Panc1 (cell line): ENCODE results near the gene HGFAC. TPM values are rescaled to one million over a fixed set of nuclear protein-coding genes. Genes with fewer than 3 reads are reported as not detected.

Source experiments
- ATAC-seq: fragments of 200-7000 bp; cut with Tn5 transposase; 2 replicates; pipeline ENCODE4 v1.9.1; 2020; ENCODE audit warnings: mild to moderate bottlenecking, moderate library complexity
- BruUV-seq: library from RNA; stranded (reverse); fragments of 400-500 nt; replicated peaks from 2 replicates; lab custom pipeline; 2021; lab: Mats Ljungman, UMichigan
- CTCF ChIA-PET: fragments of 300-600 bp; sonication (Branson Sonifier 250); formaldehyde crosslinking; loops from one replicate; lab custom pipeline; 2022; ENCODE audit warnings: antibody characterized with exemption; lab: Charles Lee
- POLR2A ChIA-PET: fragments of 300-600 bp; sonication (Branson Sonifier 250); formaldehyde crosslinking; loops from one replicate; lab custom pipeline; 2022; ENCODE audit warnings: antibody characterized with exemption; lab: Charles Lee
- DNase-seq: peaks from one replicate; pipeline ENCODE4 v3.0.0-alpha.2; 2010; ENCODE audit warnings: low read depth, low spot score
- H3K27ac ChIP-seq: 2 replicates; pipeline ENCODE4 v1.5.1; 2011; ENCODE audit warnings: mild to moderate bottlenecking, low read length, inconsistent platforms
- H3K27me3 ChIP-seq: fragments of 200-500 bp; sonication (Bioruptor generic); 2 replicates; pipeline ENCODE4 v1.6.0; 2014; ENCODE audit warnings: low read length, inconsistent platforms; ENCODE audit not compliant: control insufficient read depth, insufficient read depth
- H3K36me3 ChIP-seq: fragments of 200-500 bp; sonication (Bioruptor generic); 2 replicates; pipeline ENCODE4 v1.5.1; 2014; ENCODE audit warnings: inconsistent platforms, mild to moderate bottlenecking, low read length, moderate library complexity; ENCODE audit not compliant: control insufficient read depth, insufficient read depth
- H3K4me1 ChIP-seq: 2 replicates; pipeline ENCODE4 v1.5.1; 2011; ENCODE audit warnings: inconsistent platforms, mild to moderate bottlenecking, low read length, moderate library complexity; ENCODE audit not compliant: control insufficient read depth, insufficient read depth
- H3K4me3 ChIP-seq, 2 experiments: 2 replicates each; pipeline ENCODE4 v1.5.1; 2011 to 2012; ENCODE audit warnings: low read depth in 2 of 2, low read length in 2 of 2, mild to moderate bottlenecking in 2 of 2, inconsistent platforms in 1 of 2, moderate library complexity in 1 of 2
- H3K9me3 ChIP-seq: fragments of 200-500 bp; sonication (Bioruptor generic); 2 replicates; pipeline ENCODE4 v1.5.1; 2014; ENCODE audit warnings: low read depth, mild to moderate bottlenecking, inconsistent platforms, low read length, moderate library complexity; ENCODE audit not compliant: control insufficient read depth, insufficient read depth
- CTCF ChIP-seq: fragments of 450-650 bp; IDR thresholded peaks from 2 replicates; pipeline ENCODE4 v1.5.1; 2017; ENCODE audit warnings: mild to moderate bottlenecking
- POLR2AphosphoS5 ChIP-seq: IDR thresholded peaks from 2 replicates; pipeline ENCODE4 v1.6.1; 2012; ENCODE audit warnings: mild to moderate bottlenecking, low read depth, low read length, moderate library complexity
- REST ChIP-seq, 2 experiments: IDR thresholded peaks; 2 replicates each; pipeline ENCODE4 v1.6.1; 2011 to 2012; ENCODE audit warnings: low read depth in 2 of 2, control low read depth in 1 of 2, low read length in 1 of 2, mild to moderate bottlenecking in 1 of 2, moderate library complexity in 1 of 2; ENCODE audit not compliant: insufficient read depth in 1 of 2
- SIN3A ChIP-seq: IDR thresholded peaks from 2 replicates; pipeline ENCODE4 v1.6.1; 2012; ENCODE audit warnings: low read depth, mild to moderate bottlenecking, low read length, moderate library complexity, borderline replicate concordance; ENCODE audit not compliant: insufficient read depth
- TCF7L2 ChIP-seq: IDR thresholded peaks from 2 replicates; pipeline ENCODE4 v1.6.1; 2011; ENCODE audit warnings: mild to moderate bottlenecking, low read depth, low read length, inconsistent platforms
- in situ Hi-C: cut with HindIII; loops from 2 replicates; pipeline ENCODE4 v1.10.0; 2016; ENCODE audit warnings: low sequenced_read_pairs, low pct_unique_long_range_greater_than_20kb
- intact Hi-C: fragments of 100-400 bp; cut with micrococcal nuclease; formaldehyde crosslinking; loops from one replicate; pipeline ENCODE4 v1.10.0; 2022; ENCODE audit not compliant: unreplicated experiment
- total RNA-seq: library from RNA; stranded (reverse); gene quantifications from one replicate; pipeline ENCODE4 v1.2.1, GENCODE V29; 2021; ENCODE audit not compliant: unreplicated experiment

HGFAC gene
- total RNA-seq, 1 experiment from 2014 or later = 0.59 TPM

- Histone ChIP-seq H3K27me3 (no peaks in the 10 kb centered on the region), H3K9me3 (no peaks in the 10 kb centered on the region), H3K27ac (no peak overlapping the region), H3K36me3 (no peaks in the 10 kb centered on the region), H3K4me1 (no peaks in the 10 kb centered on the region), H3K4me3 (no peak overlapping the region)
- no peak for DNase-seq
- no peak for TF ChIP-seq SIN3A
- in situ Hi-C loops (no loop called here), intact Hi-C loops (no loop called here)
- ChIA-PET CTCF (interaction anchor here (0.6 kb wide), 1 partner anchor 12 kb away, joined by 5 read pairs; no protein-coding TSS in a partner anchor), POLR2A (no interaction called here)
- ATAC-seq = no peak
- BruUV-seq = no TSS peak
Measured at GRCh38 chr4:3422241-3422801, 19.4 kb upstream of the HGFAC start.

GRCh38 chr4:3422808-3423297 lies 18.9 kb upstream of the HGFAC start:
- DNase-seq = no peak
- H3K27ac ChIP-seq = no peak overlapping the region
- in situ Hi-C loops = no loop called here
- no TSS peak for BruUV-seq
- H3K36me3 ChIP-seq = no peaks in the 10 kb centered on the region
- TF ChIP-seq TCF7L2 (no peak), REST (IDR thresholded peaks at IDR 0.05; ENCODE audit: insufficient read depth in 1 of 2, low read depth in 2 of 2, low read length in 1 of 2) (no peak), SIN3A (no peak), CTCF (no peak), POLR2AphosphoS5 (no peak)
- no peaks in the 10 kb centered on the region for H3K9me3 ChIP-seq
- no peak for ATAC-seq
- H3K4me3 ChIP-seq = no peak overlapping the region
- POLR2A ChIA-PET = no interaction called here
- intact Hi-C loops = no loop called here
- H3K4me1 ChIP-seq = no peaks in the 10 kb centered on the region
- H3K27me3 ChIP-seq = no peaks in the 10 kb centered on the region
- CTCF ChIA-PET = interaction anchor here (0.6 kb wide), 1 partner anchor 13 kb away, joined by 5 read pairs; no protein-coding TSS in a partner anchor

GRCh38 chr4:3423406-3423805 lies 18.4 kb upstream of the HGFAC start:
- in situ Hi-C loops (no loop called here), intact Hi-C loops (no loop called here)
- ChIA-PET POLR2A (no interaction called here), CTCF (no interaction called here)
- BruUV-seq = no TSS peak
- no peak for TF ChIP-seq POLR2AphosphoS5
- H3K27ac ChIP-seq = no peak overlapping the region
- no peak for DNase-seq
- H3K4me3 ChIP-seq = no peak overlapping the region
- no peaks in the 10 kb centered on the region for H3K27me3 ChIP-seq
- no peaks in the 10 kb centered on the region for H3K36me3 ChIP-seq
- ATAC-seq = no peak
- no peaks in the 10 kb centered on the region for H3K4me1 ChIP-seq
- H3K9me3 ChIP-seq = no peaks in the 10 kb centered on the region
